NOMO-1 treated with DMSO at 0.1 percent for 48 hours (cell line): ENCODE data around the gene CAPN12.

Source experiments
- DNase-seq: peaks from one replicate; lab custom pipeline; 2025; ENCODE audit not compliant: unreplicated experiment; lab: John Stamatoyannopoulos, UW

Gene CAPN12

DNA sequence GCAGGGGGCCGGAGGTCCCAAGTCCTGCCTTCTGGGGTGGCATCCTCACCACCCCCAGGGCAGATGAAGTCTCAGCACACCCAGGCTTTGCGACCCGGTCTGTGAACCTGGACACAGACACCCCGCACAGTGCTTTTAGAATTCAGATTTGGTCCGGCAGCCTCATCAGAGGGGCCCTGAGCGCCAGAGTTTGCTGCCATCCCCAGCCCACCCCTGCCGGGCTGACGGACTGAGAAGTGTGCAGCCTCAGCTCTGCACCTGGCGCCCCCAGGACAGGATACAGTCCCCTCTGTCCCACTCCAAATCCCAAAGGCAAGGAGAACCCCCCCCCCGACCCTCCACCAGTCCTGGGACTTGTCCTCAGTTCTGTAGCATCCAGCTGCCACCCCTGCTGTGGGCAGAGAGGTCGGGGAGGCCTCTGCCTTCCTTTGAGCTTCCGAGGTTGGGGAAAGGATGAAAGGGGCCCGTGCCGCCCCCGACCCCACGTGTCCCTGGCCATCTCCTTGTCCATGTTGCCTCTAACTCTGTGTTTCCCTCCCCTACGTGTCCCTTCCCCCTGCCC lies 16.9 kb downstream of the CAPN12 start:
- DNase-seq, result no peak

DNA sequence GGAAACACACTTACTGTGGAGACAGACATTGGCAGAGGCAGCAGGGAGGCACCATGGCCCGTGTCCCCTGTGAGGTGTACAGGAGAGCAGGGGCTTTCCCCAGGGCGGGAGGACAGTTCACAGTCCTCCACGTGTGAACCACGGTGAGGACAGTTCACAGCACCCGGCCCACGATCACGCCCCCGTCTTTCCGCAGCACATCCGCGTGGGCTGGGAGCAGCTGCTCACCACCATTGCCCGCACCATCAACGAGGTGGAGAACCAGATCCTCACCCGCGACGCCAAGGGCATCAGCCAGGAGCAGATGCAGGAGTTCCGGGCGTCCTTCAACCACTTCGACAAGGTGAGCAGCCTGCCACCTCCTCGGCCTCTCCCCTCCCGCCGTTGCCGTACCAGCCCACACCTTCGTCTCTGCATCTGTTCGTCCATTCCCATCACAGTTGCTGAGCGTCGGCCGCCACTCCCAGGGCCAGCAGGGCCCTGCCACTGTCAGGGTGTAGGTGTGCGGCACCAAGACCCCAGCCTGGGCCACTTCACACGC lies 17.4 kb downstream of the CAPN12 start:
- DNase-seq, result no peak

DNA sequence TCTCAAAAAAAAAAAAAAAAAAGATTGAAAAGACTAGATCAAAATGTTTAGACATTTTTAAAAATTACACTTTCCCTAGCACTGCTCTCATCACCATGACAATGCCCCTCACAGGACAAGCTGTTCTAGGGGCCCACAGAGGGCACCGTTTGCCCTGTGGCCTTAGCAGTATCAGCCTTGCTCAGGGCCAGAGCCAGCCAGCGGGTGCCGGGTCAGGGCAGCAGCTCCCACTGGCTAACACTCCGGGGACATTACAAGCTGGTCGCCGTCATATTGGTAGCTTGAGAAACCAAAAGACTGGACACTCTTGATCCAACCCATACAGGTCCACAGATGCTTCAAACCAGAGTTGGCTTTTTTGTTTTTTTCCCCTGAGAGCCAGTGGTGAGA lies 18.0 kb downstream of the CAPN12 start:
- DNase-seq, result no peak

DNA sequence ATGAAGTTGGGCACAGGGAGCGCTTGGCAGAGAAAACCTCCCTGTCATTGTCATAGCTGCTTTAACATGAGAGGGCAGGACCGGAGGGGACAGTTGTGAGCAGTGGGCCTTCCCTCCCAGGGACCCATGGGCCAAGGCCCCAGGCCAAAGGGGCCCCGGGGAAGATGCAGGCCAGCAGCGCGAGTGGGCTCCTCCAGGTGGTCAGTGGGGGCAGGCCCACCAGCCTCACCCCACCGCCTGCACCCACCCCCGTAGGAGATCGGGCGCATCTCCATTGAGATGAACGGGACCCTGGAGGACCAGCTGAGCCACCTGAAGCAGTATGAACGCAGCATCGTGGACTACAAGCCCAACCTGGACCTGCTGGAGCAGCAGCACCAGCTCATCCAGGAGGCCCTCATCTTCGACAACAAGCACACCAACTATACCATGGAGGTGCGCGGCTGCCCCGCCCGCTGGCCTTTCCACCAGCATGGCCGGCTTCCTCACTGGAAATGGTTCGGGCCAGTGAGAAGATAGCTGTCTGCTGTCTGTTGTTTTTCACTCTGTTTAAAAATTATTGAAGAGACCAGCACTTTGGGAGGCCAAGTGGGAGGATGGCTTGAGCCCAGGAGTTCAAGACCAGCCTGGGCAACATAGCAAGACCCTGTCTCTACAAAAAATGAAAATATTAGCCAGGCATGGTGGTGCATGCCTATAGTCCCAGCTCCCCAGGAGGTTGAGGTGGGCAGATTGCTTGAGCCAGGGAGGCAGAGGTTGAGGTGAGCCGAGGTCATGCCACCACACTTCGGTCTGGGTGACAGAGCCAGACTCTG lies 18.6 kb downstream of the CAPN12 start:
- DNase-seq, result no peak

DNA sequence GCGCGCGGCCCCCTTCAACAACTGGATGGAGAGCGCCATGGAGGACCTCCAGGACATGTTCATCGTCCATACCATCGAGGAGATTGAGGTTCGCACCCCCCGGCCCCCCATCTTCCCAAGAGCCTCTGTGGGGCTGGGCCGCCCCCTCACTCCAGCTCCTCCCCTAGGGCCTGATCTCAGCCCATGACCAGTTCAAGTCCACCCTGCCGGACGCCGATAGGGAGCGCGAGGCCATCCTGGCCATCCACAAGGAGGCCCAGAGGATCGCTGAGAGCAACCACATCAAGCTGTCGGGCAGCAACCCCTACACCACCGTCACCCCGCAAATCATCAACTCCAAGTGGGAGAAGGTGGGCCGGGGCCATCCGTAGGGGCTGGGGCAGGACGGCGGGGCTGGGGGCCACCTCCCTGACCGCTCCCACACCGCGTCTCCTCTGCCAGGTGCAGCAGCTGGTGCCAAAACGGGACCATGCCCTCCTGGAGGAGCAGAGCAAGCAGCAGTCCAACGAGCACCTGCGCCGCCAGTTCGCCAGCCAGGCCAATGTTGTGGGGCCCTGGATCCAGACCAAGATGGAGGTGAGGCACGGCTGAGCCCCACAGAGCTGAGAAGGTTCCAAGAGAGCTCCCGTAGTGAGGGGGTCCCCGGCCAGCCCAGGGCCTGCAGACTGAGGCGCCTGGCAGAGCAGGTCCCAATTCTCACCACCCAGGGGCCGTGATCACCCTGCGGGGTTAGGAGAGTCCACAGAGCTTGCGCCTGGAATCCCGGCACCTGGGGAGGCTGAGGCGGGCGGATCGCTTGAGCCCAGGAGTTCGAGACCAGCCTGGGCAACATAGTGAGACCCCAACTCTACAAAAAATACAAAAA lies 20.1 kb downstream of the CAPN12 start:
- DNase-seq, result no peak

DNA sequence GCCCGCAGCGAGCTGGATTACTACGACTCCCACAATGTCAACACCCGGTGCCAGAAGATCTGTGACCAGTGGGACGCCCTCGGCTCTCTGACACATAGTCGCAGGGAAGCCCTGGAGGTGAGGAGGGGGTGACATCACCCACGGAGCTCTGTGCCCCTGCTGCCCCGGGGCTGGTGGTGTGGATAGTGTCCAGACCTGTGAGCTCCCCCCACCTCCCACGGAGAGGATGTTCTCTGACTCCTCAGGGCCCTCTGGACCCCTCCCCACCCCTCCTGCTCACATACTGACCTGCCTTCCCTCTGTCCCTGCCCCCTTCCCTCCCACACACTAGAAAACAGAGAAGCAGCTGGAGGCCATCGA lies 20.7 kb downstream of the CAPN12 start:
- no peak for DNase-seq

DNA sequence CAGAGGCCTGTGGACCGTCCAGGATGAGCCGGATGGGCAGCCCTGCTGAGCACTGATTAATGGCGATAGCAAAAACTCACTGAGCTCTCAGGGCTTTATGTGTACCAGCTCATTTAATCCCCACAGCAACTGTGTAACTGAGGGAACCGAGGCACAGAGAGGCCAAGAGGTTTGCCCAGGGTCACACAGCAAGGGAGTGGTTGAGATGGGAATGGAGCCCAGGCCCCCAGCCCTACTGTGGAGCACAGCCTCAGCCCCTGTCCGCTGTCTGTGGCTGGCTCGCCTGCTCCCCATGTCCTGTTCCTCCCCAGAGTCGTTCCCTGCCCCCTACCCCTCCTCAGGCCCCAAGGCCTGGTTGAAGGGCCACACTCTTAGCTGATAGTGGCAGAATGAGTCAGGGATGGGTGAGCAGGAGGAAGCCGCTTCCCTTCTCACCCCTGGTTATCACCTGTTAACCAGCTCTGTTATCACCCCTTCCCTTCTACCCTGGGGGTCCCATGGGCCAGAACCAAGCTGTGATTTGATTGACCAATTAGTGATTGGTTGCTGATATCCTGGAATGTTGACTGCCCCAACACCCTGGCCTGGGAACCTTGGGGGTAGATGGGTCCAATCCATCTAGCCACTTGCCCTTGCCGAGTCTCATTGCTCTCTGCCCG lies 21.2 kb downstream of the CAPN12 start:
- DNase-seq, result no peak

DNA sequence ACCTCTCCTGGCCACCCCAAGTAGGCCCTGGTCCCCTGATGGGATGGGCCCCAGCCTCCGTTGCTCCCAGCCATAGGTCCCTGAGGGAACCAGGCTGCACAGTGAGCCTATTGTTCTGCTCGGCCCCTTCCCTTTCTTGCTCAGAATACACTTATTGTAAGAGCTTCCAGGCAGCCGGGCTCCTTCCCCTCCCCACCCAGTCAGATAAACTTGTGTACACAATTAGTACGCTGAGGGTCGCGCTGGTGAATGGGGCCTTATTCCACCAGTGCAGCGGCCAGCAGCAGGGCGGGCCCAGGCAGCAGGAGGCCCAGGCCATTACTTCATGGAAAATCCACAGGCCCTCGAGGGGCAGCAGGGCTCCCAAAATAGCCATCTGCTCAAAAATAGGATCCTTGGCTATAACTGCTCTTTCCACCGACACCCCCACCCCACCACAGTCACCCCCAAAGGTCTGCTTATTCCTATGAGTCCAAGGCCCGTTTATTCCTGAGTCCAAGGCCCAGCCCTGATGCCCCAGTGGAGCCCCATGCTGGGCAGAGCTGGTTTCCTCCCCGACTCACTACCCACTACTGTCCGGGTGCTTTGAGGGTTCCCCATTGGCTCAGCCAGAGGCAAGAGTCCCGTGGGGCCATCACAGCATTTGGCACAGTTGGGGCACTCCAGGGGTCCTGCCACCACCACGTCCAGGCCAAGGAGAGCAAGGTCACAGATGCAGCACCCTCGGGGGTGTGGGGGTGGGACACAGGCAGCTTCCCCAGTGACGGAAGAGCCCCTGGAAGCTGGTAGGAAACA lies 22.1 kb downstream of the CAPN12 start:
- DNase-seq, result no peak

DNA sequence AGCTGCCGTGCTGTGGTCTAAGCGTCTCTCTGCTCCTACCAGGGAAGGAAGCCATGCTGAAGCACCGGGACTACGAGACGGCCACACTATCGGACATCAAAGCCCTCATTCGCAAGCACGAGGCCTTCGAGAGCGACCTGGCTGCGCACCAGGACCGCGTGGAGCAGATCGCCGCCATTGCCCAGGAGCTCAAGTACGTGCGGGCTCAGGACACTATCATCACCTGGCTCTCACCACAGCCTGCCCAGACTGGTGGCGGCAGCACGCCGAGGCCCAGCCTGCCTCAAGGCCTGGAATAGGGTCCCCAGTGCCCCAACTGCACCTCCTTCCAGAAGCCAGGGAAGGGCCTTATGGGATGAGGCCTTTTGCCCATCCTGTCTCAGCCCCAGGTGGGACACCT lies 22.8 kb downstream of the CAPN12 start:
- DNase-seq, result no peak

DNA sequence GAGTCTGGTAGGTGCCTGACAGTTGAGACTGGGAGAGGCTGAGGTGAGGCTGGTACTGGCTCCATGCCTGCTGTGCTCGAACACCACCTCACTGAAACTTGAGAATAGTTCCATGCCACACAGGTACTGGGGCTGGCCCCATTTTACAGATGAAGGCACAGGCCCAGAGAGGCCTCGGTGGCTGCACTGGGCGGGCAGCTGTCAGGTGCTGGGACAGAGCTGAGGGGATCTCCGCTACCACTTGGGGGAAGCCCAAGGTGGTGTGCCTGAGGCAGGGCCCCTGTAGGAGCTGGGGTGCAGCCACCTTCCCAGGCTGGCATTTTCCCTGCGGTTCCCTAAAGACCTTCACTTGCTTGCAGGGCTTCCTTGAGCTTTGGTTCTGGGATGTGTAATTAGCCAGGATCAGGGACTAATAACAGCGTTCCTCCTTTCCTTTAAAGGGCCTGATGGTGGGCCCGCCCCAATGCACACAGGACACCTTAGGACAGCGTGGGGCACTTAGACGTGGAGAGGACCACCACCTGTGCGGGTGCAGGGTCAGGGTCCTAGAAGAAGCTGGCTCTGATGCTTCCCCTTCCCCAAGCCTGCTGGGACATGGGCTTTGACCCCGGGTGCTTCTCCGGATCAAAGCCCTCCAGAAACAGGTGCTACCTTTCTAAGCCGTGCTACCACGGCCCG lies 23.6 kb downstream of the CAPN12 start:
- no peak for DNase-seq

DNA sequence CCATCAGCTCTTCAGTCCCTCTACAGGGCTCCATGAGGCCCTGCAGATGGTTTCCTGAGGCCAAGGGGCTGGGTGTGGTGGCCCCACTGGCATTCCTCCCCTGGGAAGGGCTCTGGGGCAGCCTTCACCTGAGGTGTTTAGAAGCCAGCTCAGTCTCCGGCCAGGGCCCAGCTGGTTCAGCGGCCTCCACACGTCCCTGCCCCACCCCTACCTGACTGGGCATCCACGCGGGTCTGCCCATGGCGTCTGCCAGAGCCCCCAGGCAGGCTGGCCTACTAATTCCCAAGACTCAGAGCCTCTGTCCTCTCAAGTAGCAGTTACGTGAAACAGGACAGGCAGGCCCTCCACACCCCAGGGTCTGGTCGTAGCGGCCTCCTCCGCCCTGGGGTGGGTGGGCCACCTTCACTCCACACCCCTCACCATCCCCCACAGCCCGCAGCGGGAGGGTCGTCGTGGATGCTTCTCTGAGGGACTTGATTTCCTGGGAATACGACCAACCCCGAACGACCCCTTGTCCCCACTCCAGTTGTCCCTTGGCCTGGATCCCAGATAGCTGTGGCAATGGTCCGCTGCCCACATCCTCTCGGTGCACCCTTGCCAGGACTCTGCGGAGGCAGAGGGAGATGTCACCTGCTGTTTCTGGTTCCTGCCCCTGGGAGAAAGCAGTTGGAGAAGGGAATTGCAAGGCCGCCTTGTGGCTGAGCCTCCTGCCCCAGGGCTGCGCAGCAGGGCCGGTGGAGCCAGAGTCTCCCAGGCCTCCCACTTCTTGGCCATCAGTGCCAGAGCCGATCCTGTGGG lies 24.3 kb downstream of the CAPN12 start:
- no peak for DNase-seq

DNA sequence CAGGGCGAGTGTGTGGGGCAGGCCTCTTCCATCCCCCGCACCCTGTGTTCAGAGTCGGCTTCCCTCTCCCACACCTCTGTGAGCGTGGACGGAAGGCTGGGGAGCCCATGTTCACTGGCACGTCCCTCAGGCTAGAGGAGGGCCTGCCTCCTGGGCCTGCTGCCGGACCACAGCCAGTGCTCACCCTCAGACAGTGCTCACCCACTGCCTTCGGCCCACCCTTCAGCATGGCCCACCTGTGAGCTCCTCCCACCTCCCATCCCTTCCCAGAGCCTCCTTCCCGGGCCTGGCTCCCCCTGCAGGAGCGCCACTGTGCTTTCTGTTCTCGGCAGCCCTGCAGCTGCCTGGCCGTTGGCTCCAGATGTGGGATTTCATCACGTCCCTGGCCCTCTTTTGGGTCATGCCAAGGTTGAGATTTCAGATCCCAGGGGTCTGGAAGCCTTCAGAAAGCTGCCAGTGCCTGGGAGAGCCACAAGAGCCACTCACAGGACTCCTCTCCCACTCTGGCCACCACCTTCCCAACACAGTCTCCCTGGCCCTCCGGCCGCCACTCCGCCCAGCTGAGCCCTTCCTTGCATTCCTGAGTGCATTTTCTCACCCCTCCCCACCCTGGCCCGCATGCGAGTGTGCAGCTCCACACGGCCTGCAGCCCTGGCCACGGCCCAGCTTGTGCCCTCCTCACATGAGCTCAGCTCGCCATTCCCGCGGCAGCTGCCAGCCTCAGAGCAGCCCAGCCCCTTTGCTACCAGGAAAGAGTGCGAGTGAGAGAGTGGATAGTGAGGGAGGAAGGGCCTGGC lies 25.3 kb downstream of the CAPN12 start:
- no peak for DNase-seq

DNA sequence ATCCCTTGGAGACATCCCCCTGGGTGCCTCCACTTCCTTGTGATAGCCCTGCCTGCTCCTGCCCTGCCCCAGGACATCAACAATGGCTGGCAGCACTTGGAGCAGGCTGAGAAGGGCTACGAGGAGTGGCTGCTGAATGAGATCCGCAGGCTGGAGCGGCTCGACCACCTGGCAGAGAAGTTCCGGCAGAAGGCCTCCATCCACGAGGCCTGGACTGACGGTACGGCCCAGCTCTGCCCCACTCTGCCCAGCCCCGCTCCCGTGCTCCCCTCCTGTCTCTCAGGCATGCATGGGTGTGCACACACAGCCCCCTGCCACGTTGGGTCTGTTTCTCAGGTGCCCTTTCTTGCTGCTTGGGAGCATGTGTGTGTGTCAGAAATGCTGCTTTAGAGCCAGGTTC lies 26.4 kb downstream of the CAPN12 start:
- DNase-seq, result no peak

DNA sequence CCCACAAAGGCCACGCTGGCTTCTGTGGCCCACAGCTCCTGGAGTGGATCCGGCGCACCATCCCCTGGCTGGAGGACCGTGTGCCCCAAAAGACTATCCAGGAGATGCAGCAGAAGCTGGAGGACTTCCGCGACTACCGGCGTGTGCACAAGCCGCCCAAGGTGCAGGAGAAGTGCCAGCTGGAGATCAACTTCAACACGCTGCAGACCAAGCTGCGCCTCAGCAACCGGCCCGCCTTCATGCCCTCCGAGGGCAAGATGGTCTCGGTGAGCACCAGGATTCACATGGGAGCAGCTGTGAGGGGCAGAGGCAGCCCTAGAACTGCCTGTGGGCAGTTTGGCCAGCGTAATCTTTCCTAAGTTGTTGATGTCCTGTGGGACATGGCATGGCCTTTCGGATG lies 27.2 kb downstream of the CAPN12 start:
- DNase-seq, result no peak

DNA sequence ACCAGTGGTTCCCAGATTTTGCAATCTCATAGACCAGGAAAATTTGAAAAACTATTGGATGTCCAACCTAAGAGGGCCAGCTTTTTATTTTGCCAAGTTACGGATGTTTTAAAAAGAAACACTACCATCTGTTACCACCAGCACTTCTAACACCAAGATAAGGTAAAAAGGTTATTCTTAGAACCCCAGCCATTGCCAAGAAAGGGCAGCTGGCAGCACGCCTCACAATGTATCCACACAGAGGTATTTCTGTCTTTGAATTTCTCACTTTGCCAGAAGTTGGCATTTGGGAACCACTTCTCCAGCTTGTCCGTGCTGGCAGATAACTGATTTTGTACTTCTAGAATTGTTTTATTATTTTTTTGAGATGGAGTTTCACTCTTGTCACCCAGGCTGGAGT lies 28.7 kb downstream of the CAPN12 start:
- no peak for DNase-seq

DNA sequence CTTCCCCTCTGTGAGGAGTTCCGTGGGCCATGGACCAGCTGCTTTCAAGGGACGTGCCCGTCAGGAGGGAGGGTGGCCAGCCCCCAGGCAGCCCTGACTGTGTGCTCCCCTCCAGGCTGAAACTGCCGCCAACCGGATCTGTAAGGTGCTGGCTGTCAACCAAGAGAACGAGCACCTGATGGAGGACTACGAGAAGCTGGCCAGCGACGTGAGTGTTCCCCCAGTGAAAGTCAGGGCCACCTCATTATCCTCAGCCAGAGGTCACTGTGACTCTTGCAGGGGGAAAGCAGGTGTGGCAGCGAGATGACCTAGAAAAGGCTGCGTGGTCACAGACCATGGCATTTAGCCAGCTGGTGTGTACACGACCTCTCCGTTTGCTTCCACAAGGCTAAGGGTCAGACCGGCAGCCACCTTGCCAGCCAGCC lies 29.9 kb downstream of the CAPN12 start:
- no peak for DNase-seq

DNA sequence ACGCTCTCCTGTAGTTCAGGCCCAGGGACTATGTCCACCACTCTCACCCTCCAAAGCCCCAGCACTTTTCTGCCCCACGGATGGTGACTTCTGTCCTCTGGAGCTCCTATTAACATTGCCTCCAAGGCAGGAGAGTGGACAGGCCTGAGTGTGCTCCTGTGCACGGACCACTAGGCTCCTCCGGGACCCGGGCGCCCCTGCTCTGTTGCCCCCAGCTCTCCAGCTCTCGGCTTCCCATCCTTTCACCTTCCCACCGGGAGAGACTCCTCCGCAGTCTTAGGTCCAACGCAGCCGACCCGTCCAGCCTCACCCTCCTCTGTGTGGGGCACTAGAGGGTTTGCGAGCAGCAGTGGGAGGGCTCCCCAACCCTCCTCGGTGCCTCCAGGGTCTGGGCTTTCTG lies 30.4 kb downstream of the CAPN12 start:
- no peak for DNase-seq

DNA sequence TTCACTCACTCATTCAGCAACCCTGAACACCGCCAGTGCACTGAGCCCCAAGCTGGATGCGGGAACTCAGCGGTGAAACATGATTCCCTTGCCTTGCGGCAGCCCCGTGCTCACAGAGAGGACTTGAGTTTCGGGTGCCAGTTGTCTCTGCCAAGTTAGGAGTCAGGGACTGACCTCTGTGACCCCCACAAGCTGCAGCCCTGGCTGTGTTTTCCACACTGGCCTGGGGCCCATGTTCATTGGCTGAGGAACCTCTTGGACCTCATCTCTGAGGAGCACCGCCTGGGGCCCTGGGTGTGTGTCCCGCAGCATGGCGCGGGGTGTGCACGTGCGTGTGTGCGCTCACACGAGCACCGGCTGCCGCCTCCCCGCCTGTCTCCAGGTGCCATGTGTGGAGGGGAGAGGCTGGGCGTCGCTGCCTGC lies 31.0 kb downstream of the CAPN12 start:
- no peak for DNase-seq
